K562 (cell line): ENCODE data around the gene RIOK3. TPM values are rescaled to one million over a fixed set of nuclear protein-coding genes. Genes with fewer than 3 reads are reported as not detected.

Experiments used
- BCOR ChIP-seq: fragments of 450-650 bp; IDR thresholded peaks from 2 replicates; pipeline ENCODE4 v1.6.1; 2016
- CBX8 ChIP-seq: fragments of 200-600 bp; sonication (generic); IDR thresholded peaks from 2 replicates; pipeline ENCODE4 v1.6.1; 2012; ENCODE audit warnings: borderline replicate concordance, mixed run types, low read depth, mild to moderate bottlenecking, moderate library complexity, mixed read lengths, low read length, control low read depth, inconsistent platforms; ENCODE audit not compliant: poor library complexity, severe bottlenecking; ENCODE audit errors: extremely low read depth
- CC2D1A ChIP-seq: fragments of 450-650 bp; IDR thresholded peaks from 2 replicates; pipeline ENCODE4 v1.6.1; 2017; ENCODE audit warnings: mild to moderate bottlenecking
- FOXK1 ChIP-seq: sonication (generic); formaldehyde crosslinking; IDR thresholded peaks from 2 replicates; pipeline ENCODE4 v1.8.0; 2022; ENCODE audit warnings: missing genetic modification reagents, mild to moderate bottlenecking, borderline replicate concordance
- FOXK2 ChIP-seq, 2 experiments: fragments of 450-650 bp; IDR thresholded peaks in 1 of 2; conservative IDR thresholded peaks in 1 of 2; 2 replicates each; pipeline ENCODE4 v1.6.1; 2016; ENCODE audit warnings: low read depth in 2 of 2, mild to moderate bottlenecking in 1 of 2
- FUS ChIP-seq: fragments of 200-400 bp; formaldehyde crosslinking; optimal IDR thresholded peaks from 2 replicates; pipeline ENCODE3; 2017; ENCODE audit warnings: low read depth, low read length
- ID3 ChIP-seq, 2 experiments: fragments of 250-450 bp in 1 of 2; fragments of 450-650 bp in 1 of 2; sonication (Bioruptor Pico) in 1 of 2; IDR thresholded peaks; 2 replicates each; pipeline versions ENCODE4 v1.6.1 to v1.8.0; 2016 to 2021; ENCODE audit warnings: mild to moderate bottlenecking in 2 of 2, moderate library complexity in 2 of 2, missing compliant biosample characterization in 1 of 2, missing genetic modification characterization in 1 of 2
- POU5F1 ChIP-seq: fragments of 150-350 bp; IDR thresholded peaks from 2 replicates; pipeline ENCODE4 v1.6.1; 2014; ENCODE audit warnings: borderline replicate concordance, low read length, low read depth, mild to moderate bottlenecking; ENCODE audit not compliant: partially characterized antibody
- PRMT5 ChIP-seq: sonication (generic); formaldehyde crosslinking; IDR thresholded peaks from 2 replicates; pipeline ENCODE4 v1.5.0; 2020; ENCODE audit warnings: missing genetic modification reagents
- RB1 ChIP-seq: fragments of 450-650 bp; IDR thresholded peaks from 2 replicates; pipeline ENCODE4 v1.6.1; 2017; ENCODE audit warnings: low read depth, mild to moderate bottlenecking
- RHOXF2B ChIP-seq: fragments of 250-450 bp; sonication (Bioruptor Pico); conservative IDR thresholded peaks from 2 replicates; pipeline ENCODE4 v1.5.1; 2021
- SNIP1 ChIP-seq: fragments of 450-650 bp; IDR thresholded peaks from 2 replicates; pipeline ENCODE4 v1.7.1; 2017; ENCODE audit warnings: low read depth, mild to moderate bottlenecking
- SRSF7 ChIP-seq: fragments of 200-400 bp; formaldehyde crosslinking; optimal IDR thresholded peaks from 2 replicates; pipeline ENCODE3; 2017; ENCODE audit warnings: mild to moderate bottlenecking, low read depth, low read length
- STAG1 ChIP-seq: sonication (generic); formaldehyde crosslinking; IDR thresholded peaks from 2 replicates; pipeline ENCODE4 v1.5.0; 2020; ENCODE audit warnings: missing genetic modification reagents, borderline replicate concordance
- TBL1XR1 ChIP-seq, 2 experiments: IDR thresholded peaks; 2 replicates each; pipeline ENCODE4 v1.6.1; 2012; ENCODE audit warnings: improper control_type of control experiment in 2 of 2, low read length in 2 of 2, mild to moderate bottlenecking in 1 of 2
- ZBTB40 ChIP-seq, 2 experiments: fragments of 450-650 bp in 1 of 2; sonication (generic) in 1 of 2; formaldehyde crosslinking in 1 of 2; IDR thresholded peaks; 2 replicates each; pipeline versions ENCODE4 v1.7.1 to v1.9.0; 2016 to 2022; ENCODE audit warnings: inconsistent platforms in 1 of 2, mild to moderate bottlenecking in 1 of 2, missing genetic modification reagents in 1 of 2
- polyA plus RNA-seq, 8 experiments: library from polyadenylated mRNA; depleted of rRNA in 4 of 8; stranded (reverse) in 5 of 8; unstranded in 3 of 8; fragments of >200 nt; fragmentation: Nextera tagmentation in 2 of 8; fragmentation: Illumina TruSeq in 1 of 8; extraction: Ambion mirVana in 2 of 8; extraction: Trizol in 1 of 8; gene quantifications; 2 replicates each; pipeline versions ENCODE4 v1.2.1 to v1.2.3, GENCODE V29; 2011 to 2014; ENCODE audit warnings: inconsistent platforms in 1 of 8, missing spikeins in 1 of 8
- total RNA-seq, 7 experiments: library from RNA; depleted of rRNA in 6 of 7; stranded (reverse); fragments of >200 nt in 6 of 7; fragmentation: Illumina TruSeq in 2 of 7; extraction: Trizol in 2 of 7; gene quantifications; 2 replicates each; pipeline versions ENCODE4 v1.2.1 to v1.2.3, GENCODE V29; 2011 to 2021; ENCODE audit warnings: low replicate concordance in 1 of 7
- TF ChIP-seq, protein P1 (sequence below): fragments of 450-650 bp; formaldehyde crosslinking; IDR thresholded peaks from 2 replicates; pipeline ENCODE4 v1.4.0; 2022; ENCODE audit warnings: missing genetic modification characterization

RIOK3 gene
- total and polyA plus RNA-seq, 9 of the 15 experiments (the other 6 are each of a cell fraction or from before 2014, with no cell fraction given), result 21.4 to 89.5 (median 62.9) TPM

DNA sequence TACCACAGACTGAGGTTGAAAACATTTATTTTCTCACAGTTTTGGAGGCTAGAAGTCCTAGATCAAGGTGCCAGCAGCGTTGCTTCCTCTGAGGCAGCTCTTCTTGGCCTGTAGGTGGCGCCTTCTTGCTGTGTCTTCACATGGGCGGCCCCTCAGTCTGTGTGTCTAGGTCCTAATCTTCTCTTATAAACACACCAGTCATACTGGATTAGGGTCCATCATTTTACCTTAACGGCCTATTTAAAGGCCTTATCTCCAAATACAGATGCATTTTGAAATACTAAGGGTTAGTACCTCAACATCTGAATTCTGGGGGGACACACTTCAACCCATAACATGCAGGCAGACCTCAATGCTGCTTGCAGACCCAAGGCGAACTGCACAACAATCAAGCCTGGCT is 45.8 kb downstream of the RIOK3 start (continued):
- TF ChIP-seq ZBTB40 (IDR thresholded peaks at IDR 0.05) (no peak), ZBTB40 (CRISPR knock-in tag; IDR thresholded peaks at IDR 0.05) (no peak), ID3 (CRISPR knock-in tag; IDR thresholded peaks at IDR 0.05) (no peak), ID3 (tag; IDR thresholded peaks at IDR 0.05) (0 out of 2 replicates have a peak, but pooled peaks have one; percentile 20), PRMT5 (CRISPR knock-in tag) (no peak), POU5F1 (no peak), FOXK2 (conservative IDR thresholded peaks at IDR 0.05 in 1 of 2, IDR thresholded peaks at IDR 0.05 in 1 of 2; ENCODE audit: low read depth in 2 of 2) (peak in 1 of 2 experiments; percentile 22; a peak in 1 of 4 replicates), SNIP1 (no peak), TBL1XR1 (IDR thresholded peaks at IDR 0.05; ENCODE audit: low read length in 2 of 2) (0 out of 4 replicates have a peak, but pooled peaks of 1 of the 2 experiments have one; percentile 39), FOXK1 (CRISPR knock-in tag) (no peak), STAG1 (CRISPR knock-in tag) (peak; percentile 37; the same call in 1 of the 2 replicates), CC2D1A (0 out of 2 replicates have a peak, but pooled peaks have one; percentile 20), BCOR (no peak), SRSF7 (no peak), FUS (no peak), RHOXF2B (CRISPR knock-in tag) (no peak), RB1 (peak; percentile 41; the same call in 1 of the 2 replicates), CBX8 (no peak)
- TF ChIP-seq, protein P1, sequence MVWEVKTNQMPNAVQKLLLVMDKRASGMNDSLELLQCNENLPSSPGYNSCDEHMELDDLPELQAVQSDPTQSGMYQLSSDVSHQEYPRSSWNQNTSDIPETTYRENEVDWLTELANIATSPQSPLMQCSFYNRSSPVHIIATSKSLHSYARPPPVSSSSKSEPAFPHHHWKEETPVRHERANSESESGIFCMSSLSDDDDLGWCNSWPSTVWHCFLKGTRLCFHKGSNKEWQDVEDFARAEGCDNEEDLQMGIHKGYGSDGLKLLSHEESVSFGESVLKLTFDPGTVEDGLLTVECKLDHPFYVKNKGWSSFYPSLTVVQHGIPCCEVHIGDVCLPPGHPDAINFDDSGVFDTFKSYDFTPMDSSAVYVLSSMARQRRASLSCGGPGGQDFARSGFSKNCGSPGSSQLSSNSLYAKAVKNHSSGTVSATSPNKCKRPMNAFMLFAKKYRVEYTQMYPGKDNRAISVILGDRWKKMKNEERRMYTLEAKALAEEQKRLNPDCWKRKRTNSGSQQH (CRISPR knock-in tag), result no peak
